ENCODE results near the gene CACNG7.
A peak's percentile ranks its signal among the peaks of the same experiment; 100 is the strongest.

CACNG7 gene

DNA sequence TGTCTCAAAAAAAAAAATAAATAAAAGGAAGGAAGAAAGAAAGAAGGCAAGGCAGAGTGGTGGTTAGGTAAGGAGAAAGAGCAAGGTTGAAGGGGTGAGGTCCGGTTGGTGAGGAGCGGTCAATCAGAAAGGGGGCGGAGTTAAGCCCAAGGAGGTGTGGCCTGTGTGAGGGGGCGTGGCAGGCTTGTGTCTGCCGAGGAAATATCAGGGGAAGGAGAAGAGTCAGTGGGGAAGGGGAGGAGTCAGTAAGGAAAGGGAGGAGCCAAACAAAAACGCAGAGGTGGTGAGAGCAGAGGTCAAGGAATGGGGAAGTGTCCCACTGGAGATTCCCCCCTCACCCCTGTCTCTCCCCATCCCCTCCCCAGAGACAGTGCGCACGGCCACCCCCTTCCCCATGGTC is 5.9 kb downstream of the CACNG7 start:
- no peak overlapping the region for H3K4me2 ChIP-seq (ENCODE audit: insufficient read depth, low read length)
- H2AFZ ChIP-seq (ENCODE audit: low read depth, low read length) = no peak overlapping the region
- no peaks in the 10 kb centered on the region for H3K27me3 ChIP-seq (ENCODE audit: insufficient read depth, low read length, poor library complexity)
- no peaks in the 10 kb centered on the region for H3K4me1 ChIP-seq (ENCODE audit: insufficient read depth, low read length)
- DNase-seq (no peak), ATAC-seq (ENCODE audit: insufficient read depth, low read depth) (no peak)
- H3K79me2 ChIP-seq (ENCODE audit: insufficient read depth, low read length) = no peaks in the 10 kb centered on the region
- no peaks in the 10 kb centered on the region for H4K20me1 ChIP-seq (ENCODE audit: insufficient read depth, low read length)
- no peak for TF ChIP-seq EZH2 (IDR thresholded peaks at IDR 0.05; ENCODE audit: borderline replicate concordance, low read depth, low read length, severe bottlenecking)
- TF ChIP-seq, protein P1, sequence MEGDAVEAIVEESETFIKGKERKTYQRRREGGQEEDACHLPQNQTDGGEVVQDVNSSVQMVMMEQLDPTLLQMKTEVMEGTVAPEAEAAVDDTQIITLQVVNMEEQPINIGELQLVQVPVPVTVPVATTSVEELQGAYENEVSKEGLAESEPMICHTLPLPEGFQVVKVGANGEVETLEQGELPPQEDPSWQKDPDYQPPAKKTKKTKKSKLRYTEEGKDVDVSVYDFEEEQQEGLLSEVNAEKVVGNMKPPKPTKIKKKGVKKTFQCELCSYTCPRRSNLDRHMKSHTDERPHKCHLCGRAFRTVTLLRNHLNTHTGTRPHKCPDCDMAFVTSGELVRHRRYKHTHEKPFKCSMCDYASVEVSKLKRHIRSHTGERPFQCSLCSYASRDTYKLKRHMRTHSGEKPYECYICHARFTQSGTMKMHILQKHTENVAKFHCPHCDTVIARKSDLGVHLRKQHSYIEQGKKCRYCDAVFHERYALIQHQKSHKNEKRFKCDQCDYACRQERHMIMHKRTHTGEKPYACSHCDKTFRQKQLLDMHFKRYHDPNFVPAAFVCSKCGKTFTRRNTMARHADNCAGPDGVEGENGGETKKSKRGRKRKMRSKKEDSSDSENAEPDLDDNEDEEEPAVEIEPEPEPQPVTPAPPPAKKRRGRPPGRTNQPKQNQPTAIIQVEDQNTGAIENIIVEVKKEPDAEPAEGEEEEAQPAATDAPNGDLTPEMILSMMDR (IDR thresholded peaks at IDR 0.05; ENCODE audit: borderline replicate concordance, extremely low read depth, low read length, poor library complexity, severe bottlenecking) = no peak
- no peak overlapping the region for H3K9ac ChIP-seq (ENCODE audit: low read depth, low read length)
- no peak overlapping the region for H3K4me3 ChIP-seq (ENCODE audit: low read depth in 1 of 2, low read length in 2 of 2)
- H3K9me3 ChIP-seq (ENCODE audit: insufficient read depth, low read length, severe bottlenecking) = no peaks in the 10 kb centered on the region
- no peak overlapping the region for H3K27ac ChIP-seq (ENCODE audit: low read length)
- no peaks in the 10 kb centered on the region for H3K36me3 ChIP-seq (ENCODE audit: insufficient read depth, low read length)

DNA sequence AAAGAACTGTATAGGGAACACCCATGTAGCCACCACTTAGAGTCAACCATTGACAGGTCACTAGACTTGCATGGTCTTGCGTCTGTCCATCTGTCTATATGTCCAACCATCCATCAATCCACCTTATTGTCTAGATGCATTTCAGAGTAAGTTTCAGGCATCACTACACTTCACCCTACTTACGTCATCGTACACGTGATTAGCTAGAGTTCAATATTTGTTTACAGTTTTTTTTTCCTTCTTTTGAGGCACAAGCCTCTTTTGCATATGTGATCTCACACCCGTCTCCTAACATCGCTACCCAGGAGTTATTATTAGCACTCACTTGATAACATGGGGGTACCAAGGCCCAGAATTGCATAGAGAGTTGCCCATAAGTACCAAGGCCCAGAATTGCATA is 6.9 kb downstream of the CACNG7 start:
- H3K36me3 ChIP-seq (ENCODE audit: insufficient read depth, low read length) = no peaks in the 10 kb centered on the region
- DNase-seq (no peak), ATAC-seq (ENCODE audit: insufficient read depth, low read depth) (no peak)
- H3K27ac ChIP-seq (ENCODE audit: low read length) = no peak overlapping the region
- H3K9ac ChIP-seq (ENCODE audit: low read depth, low read length) = no peak overlapping the region
- no peak overlapping the region for H3K4me3 ChIP-seq (ENCODE audit: low read depth in 1 of 2, low read length in 2 of 2)
- no peaks in the 10 kb centered on the region for H3K4me1 ChIP-seq (ENCODE audit: insufficient read depth, low read length)
- H3K79me2 ChIP-seq (ENCODE audit: insufficient read depth, low read length) = no peaks in the 10 kb centered on the region
- no peak overlapping the region for H2AFZ ChIP-seq (ENCODE audit: low read depth, low read length)
- H3K4me2 ChIP-seq (ENCODE audit: insufficient read depth, low read length) = no peak overlapping the region
- H3K9me3 ChIP-seq (ENCODE audit: insufficient read depth, low read length, severe bottlenecking) = no peaks in the 10 kb centered on the region
- TF ChIP-seq, protein P1 (IDR thresholded peaks at IDR 0.05; ENCODE audit: borderline replicate concordance, extremely low read depth, low read length, poor library complexity, severe bottlenecking) = no peak
- no peak for TF ChIP-seq EZH2 (IDR thresholded peaks at IDR 0.05; ENCODE audit: borderline replicate concordance, low read depth, low read length, severe bottlenecking)
- H3K27me3 ChIP-seq (ENCODE audit: insufficient read depth, low read length, poor library complexity) = no peaks in the 10 kb centered on the region
- no peaks in the 10 kb centered on the region for H4K20me1 ChIP-seq (ENCODE audit: insufficient read depth, low read length)

GRCh38 chr19:53917356-53917755 is 8.3 kb downstream of the CACNG7 start:
- Histone ChIP-seq H3K27ac (ENCODE audit: low read length) (no peak overlapping the region), H3K4me2 (ENCODE audit: insufficient read depth, low read length) (no peak overlapping the region), H3K9me3 (ENCODE audit: insufficient read depth, low read length, severe bottlenecking) (no peaks in the 10 kb centered on the region), H3K9ac (ENCODE audit: low read depth, low read length) (no peak overlapping the region), H3K4me3 (ENCODE audit: low read depth in 1 of 2, low read length in 2 of 2) (no peak overlapping the region), H3K4me1 (ENCODE audit: insufficient read depth, low read length) (no peaks in the 10 kb centered on the region), H3K79me2 (ENCODE audit: insufficient read depth, low read length) (no peaks in the 10 kb centered on the region), H2AFZ (ENCODE audit: low read depth, low read length) (no peak overlapping the region), H3K36me3 (ENCODE audit: insufficient read depth, low read length) (no peaks in the 10 kb centered on the region), H3K27me3 (ENCODE audit: insufficient read depth, low read length, poor library complexity) (no peaks in the 10 kb centered on the region), H4K20me1 (ENCODE audit: insufficient read depth, low read length) (no peaks in the 10 kb centered on the region)
- no peak for DNase-seq
- TF ChIP-seq EZH2 (IDR thresholded peaks at IDR 0.05; ENCODE audit: borderline replicate concordance, low read depth, low read length, severe bottlenecking) = no peak
- TF ChIP-seq, protein P1 (IDR thresholded peaks at IDR 0.05; ENCODE audit: borderline replicate concordance, extremely low read depth, low read length, poor library complexity, severe bottlenecking) = no peak
- no peak for ATAC-seq (ENCODE audit: insufficient read depth, low read depth)

- no peak overlapping the region for H3K4me2 ChIP-seq (ENCODE audit: insufficient read depth, low read length)
- no peak overlapping the region for H3K27ac ChIP-seq (ENCODE audit: low read length)
- H3K4me1 ChIP-seq (ENCODE audit: insufficient read depth, low read length) = no peaks in the 10 kb centered on the region
- H2AFZ ChIP-seq (ENCODE audit: low read depth, low read length) = no peak overlapping the region
- TF ChIP-seq, protein P1 (IDR thresholded peaks at IDR 0.05; ENCODE audit: borderline replicate concordance, extremely low read depth, low read length, poor library complexity, severe bottlenecking) = no peak
- no peak for TF ChIP-seq EZH2 (IDR thresholded peaks at IDR 0.05; ENCODE audit: borderline replicate concordance, low read depth, low read length, severe bottlenecking)
- no peaks in the 10 kb centered on the region for H4K20me1 ChIP-seq (ENCODE audit: insufficient read depth, low read length)
- DNase-seq (peak; percentile 76), ATAC-seq (ENCODE audit: insufficient read depth, low read depth) (peak; percentile 70)
- H3K9me3 ChIP-seq (ENCODE audit: insufficient read depth, low read length, severe bottlenecking) = no peaks in the 10 kb centered on the region
- no peak overlapping the region for H3K4me3 ChIP-seq (ENCODE audit: low read depth in 1 of 2, low read length in 2 of 2)
- H3K36me3 ChIP-seq (ENCODE audit: insufficient read depth, low read length) = no peaks in the 10 kb centered on the region
- H3K79me2 ChIP-seq (ENCODE audit: insufficient read depth, low read length) = no peaks in the 10 kb centered on the region
- H3K9ac ChIP-seq (ENCODE audit: low read depth, low read length) = no peak overlapping the region
- H3K27me3 ChIP-seq (ENCODE audit: insufficient read depth, low read length, poor library complexity) = no peaks in the 10 kb centered on the region
Observed at GRCh38 chr19:53927739-53928138, 18.7 kb downstream of the CACNG7 start.
